NCI-H510A treated with DMSO at 0.1 percent for 48 hours (cell line): ENCODE measurements around the gene GAB2.
"Not testable (repeated sequence)": the region's sequence is repeated elsewhere in the genome, so short reads cannot be mapped to it uniquely, and the experiment has no call there.

Experiments used
- DNase-seq: peaks from one replicate; lab custom pipeline; 2025; lab: John Stamatoyannopoulos, UW

Gene GAB2, protein sequence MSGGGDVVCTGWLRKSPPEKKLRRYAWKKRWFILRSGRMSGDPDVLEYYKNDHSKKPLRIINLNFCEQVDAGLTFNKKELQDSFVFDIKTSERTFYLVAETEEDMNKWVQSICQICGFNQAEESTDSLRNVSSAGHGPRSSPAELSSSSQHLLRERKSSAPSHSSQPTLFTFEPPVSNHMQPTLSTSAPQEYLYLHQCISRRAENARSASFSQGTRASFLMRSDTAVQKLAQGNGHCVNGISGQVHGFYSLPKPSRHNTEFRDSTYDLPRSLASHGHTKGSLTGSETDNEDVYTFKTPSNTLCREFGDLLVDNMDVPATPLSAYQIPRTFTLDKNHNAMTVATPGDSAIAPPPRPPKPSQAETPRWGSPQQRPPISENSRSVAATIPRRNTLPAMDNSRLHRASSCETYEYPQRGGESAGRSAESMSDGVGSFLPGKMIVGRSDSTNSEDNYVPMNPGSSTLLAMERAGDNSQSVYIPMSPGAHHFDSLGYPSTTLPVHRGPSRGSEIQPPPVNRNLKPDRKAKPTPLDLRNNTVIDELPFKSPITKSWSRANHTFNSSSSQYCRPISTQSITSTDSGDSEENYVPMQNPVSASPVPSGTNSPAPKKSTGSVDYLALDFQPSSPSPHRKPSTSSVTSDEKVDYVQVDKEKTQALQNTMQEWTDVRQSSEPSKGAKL

DNA sequence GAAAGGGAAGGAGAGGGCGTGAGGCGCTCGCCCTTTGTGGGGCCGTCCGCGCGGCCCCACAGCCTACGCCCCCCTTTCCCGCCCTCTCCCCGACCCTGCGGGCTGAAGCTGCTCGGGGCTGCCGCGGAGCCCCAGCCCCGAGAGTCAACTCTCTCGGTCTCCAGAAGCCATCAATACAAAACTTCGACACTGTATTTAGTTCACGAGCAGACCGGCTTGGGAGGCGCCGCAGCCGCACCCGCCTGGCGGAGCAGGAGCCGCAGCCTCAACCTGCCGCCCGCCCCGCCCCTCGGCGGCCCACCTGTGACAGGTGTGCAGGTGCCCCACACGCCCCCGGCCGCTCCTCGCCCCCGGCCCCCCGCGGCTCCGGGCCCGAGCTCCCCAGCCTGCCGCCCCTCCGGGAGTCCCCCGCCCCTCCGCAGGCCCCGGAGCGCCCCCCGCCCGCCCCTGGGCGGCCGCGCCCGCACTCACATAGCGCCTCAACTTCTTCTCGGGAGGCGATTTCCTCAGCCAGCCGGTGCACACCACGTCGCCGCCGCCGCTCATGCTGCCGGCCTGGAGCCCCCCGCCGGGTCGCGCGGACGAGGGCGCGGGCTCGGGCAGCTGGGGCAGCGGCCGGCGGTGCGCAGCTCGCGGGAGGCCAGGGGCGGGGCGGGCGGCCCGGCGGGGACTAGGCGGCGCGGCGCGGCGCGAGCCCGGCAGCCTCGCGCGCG lies at the start of gene GAB2:
Gene GAB2 (minus strand): TSS at position 646 of the 713 bp plus-strand sequence. CDS start 100 bp downstream, at position 546.
- DNase-seq: peak; percentile 56

DNA sequence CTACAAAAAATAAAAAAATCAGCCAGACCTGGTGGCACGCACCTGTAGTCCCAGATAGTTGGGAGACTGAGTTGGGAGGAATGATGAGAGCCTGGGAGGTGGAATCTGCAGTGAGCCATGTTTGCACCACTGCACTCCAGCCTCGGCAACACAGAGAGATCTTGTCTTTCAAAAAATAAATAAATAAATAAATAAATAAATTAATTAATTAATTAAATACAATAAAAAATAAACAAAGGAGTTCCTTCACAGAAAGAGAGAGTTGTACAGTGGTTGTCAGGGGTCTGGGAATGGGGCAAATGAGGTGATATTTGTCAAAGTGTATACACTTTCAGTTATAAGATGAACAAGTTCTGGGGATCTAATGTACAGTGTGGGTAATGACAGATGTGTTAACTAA lies 49.8 kb upstream of the GAB2 start:
- no peak for DNase-seq

DNA sequence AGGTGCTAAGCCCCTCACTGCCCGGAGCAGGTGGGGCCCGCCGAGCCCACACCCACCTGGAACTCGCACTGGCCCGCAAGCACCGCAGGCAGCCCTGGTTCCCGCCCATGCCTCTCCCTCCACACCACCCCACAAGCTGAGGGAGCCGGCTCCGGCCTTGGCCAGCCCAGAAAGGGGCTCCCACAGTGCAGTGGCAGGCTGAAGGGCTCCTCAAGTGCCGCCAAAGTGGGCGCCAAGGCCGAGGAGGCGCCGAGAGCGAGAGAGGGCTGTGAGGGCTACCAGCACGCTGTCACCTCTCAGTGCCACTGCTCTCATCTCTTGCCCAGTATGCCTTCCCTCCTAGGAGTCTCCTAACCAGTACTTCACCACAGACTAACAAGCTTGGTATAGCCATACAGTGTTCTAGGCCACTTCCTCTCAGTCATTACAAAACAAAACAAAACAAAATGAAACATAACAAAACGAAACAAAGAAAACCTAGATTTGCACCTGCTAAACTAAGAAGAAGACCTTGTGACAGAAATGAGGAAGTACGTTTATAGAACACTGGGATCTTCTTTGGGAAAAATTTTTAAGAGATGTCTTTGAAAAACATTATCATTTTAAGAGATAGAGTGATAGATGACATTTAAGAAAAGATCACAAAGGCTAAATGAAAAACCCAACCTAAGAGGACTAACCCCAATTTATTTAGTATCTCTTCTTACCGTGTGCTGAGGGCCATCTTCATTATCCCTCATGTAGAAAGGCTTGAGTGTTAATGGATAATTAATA lies 47.7 kb upstream of the GAB2 start:
- DNase-seq: no peak

DNA sequence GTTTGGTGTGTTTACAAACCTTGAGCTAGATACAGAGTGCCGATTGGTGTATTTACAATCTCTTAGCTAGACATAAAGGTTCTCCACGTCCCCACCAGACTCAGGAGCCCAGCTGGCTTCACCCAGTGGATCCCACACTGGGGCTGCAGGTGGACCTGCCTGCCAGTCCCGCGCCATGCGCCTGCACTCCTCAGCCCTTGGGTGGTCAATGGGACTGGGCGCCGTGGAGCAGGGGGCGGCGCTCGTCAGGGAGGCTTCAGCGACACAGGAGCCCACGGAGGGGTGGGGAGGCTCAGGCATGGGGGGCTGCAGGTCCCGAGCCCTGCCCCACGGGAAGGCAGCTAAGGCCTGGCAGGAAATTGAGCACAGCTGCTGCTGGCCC lies 47.2 kb upstream of the GAB2 start:
- not testable (repeated sequence) for DNase-seq

DNA sequence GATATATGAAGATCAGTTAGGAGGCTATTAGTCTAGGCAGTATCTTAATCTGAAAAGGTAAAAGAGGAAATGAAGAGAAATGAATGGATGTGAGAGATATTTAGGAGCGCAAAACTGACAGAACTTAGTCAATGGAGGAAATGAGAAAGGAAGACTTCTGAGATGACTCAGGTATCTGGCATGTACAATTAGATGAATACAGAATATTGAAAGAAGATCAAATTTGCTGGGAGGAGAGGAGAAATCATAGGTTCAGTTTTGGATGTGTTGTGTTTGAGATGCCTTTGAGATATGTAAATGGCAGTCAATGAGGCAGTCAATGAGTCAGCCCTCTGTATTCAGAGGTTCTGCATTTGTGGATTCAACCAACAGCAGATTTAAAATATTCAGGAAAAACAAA lies 42.9 kb upstream of the GAB2 start:
- DNase-seq: no peak

DNA sequence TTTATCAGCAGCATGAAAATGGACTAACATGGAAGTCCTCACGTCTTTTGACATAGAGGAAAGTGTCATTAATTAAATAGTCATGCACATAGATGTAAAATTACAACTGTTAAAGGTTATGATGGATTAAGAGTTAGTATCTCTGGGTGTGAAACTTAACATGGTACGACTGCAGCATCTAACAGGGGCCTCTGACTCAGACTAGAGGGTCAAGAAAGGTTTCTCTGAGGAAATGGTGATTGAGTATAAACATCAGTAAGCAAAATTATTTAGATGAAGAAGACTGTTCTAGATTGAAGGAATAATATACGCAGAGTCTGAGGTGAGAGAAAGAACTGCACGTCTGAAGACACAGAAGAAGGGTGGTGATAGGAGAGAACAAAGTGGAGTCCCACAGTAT lies 42.1 kb upstream of the GAB2 start:
- no peak for DNase-seq

DNA sequence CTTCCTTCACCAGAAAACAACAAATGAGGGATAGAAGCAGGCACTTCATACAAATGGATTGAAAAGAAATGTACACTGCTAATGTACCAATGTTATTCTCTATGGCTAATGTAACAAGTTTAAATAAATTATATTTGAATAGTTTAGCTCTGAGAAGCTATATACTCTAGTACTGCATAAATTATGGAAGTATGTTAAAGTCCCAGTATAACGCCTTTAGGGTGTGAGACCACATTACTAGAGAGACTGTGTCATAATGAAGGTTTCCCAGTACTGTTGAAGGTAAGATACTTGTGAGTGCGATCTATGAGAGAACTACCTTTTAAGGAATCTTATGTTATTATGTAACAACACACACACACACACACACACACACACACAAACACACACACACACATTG lies 39.8 kb upstream of the GAB2 start:
- no peak for DNase-seq

DNA sequence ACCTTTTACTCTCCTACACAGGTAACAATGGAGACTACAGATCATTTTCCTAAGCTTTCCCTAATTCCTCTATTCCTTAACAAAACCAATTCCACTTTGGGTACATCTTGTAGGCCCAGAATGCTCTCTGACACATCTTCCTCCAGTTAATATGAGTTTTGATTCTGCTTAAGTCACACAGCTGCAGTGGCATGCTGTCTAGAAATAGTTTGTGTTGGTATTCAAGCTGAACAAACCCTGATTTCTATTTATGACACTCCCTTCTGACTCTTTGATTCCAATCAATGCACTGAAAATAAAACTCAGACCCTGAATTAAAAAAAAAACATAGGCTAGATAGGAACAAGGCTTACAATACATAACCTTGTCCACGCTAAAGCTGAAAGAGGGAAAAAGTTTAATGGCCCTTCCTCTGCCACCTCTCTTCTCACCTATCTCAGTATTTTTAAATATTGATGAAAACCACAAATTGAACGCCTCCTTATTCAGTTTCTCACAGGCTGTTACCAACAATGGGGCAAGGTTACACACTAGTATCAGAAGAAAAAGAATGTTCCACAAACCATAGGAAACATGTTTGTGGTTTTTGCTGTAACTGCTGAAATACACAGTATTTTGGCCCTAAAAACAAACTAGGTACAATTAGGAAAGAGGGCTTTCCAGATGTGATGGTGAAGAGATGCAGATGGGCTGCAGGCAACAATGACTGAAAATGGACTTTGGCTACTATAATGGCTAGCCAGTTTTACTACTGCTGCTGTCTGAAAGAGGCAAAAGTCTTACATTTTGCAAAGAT lies 35.7 kb upstream of the GAB2 start:
- DNase-seq: no peak

DNA sequence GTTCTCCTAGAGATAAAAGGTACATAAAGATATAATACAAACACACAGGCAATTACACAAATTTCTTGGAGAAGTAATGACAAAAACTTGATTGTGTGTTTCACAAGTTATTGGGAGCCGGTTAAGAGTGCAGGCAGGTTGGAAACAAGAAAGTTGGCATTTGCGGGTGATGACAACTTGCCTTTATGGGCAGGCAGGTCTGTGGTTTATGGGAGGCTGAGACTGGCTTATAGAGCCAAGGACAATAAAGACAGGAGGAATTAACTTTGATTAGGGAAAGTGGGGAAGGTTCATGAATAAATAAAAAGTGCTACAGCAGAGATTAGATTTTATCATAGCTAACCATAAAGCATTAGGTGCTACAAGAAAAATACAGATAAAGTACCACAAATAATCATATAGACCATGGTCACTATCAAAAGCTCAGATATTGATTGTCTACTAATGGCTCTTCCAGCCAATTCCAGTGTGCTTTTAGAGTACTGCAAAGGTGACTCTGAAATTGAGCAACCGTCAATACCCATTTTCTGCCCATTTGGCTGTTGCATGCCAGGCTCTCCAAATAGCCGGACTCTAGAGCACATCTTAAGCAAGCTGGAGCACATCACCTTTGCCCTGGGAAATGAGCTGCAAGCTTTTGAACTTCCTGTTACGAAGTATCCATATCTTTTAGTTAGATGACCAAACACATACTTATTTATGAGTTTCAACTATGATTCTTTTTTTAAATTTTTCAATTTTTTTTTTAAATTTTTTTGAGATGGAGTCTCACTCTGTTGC lies 33.9 kb upstream of the GAB2 start:
- no peak for DNase-seq

DNA sequence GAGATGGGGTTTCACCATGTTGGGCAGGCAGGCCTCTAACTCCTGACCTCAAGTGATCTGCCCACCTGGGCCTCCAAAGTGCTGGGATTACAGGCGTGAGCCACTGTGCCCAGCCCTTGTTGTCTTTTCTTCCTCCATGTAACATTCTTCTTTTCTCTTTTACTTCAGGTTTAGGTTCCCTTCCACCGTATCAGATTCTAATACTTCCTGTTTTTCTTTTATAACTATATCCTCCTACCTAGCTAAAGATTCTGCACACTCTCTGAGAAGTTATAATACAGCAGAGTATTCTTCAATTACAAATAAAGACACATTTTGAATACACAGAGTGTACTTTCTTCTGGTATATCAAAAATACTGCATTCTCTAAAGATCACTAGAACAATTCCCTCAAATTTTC lies 33.2 kb upstream of the GAB2 start:
- DNase-seq: no peak

DNA sequence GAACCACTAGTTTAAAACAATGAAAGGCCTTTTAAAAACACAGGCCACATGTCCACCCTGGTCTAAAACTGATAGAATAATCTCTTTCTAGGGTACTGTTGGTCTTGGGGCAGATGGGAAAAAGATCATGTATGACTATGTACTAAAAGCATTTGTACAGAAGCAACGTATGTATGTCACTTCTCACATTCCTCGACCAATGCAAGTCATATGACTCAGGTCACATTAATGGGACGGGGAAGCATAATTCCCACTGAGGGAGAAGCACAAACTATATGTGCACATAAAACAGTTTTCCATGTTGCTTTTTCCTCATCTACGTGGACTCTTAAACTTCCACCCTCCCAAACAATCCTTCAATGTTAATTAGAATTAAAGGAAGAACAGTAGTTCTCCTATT lies 32.2 kb upstream of the GAB2 start:
- DNase-seq: no peak

DNA sequence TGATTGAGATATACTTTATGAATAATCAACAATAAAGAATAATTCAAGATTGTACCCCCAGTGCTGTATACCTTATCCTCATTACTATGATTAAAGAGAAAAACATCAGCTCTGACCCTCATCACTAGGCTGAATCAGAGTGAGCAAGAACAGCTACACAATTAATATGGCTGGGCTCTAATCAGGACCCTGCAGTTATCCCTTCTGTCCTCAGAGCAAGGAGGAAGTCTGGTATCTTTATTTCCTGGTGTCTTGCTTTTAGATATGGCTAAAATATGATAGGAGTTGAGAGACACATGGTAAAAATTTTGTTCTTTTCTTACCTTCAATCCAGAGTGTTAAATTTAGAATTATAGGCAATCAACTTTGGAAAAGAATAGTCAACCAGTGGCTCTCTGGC lies 28.6 kb upstream of the GAB2 start:
- DNase-seq: no peak

DNA sequence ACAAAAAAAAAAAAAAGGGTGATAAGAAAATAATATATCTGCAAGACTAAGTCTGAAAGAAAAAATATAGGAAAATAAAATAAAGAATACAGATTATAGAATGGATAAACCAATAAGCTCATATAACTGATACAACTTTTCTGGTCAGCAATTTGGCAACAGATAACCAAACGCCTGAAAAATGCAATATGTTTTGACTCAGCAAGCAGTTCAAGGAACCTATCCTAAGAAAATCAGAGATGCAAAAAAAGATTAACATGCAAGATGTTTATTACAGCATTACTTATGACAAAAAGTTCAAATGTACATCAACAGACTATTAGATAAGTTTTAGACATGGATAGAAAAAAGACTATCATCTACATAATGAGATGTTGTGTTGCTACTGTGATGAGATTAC lies 27.1 kb upstream of the GAB2 start:
- DNase-seq: no peak

DNA sequence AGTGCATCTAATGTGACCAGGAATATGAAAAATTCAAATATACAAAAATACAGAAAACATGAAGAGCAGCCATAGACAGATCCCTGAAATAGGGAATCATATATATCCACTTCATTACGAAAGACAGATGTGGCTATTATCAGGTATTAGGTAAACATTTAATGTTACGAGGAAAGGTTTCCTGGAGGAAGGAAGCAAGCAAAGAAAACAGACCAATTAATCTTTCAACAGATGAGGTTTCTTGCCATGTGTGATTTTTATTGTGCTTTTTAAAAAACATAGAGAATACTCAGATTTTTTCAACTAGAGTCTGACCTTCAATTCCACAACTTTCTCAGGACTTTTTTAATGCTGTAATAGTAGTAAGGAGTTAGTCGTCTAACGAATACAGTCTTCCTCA lies 24.3 kb upstream of the GAB2 start:
- DNase-seq: no peak

DNA sequence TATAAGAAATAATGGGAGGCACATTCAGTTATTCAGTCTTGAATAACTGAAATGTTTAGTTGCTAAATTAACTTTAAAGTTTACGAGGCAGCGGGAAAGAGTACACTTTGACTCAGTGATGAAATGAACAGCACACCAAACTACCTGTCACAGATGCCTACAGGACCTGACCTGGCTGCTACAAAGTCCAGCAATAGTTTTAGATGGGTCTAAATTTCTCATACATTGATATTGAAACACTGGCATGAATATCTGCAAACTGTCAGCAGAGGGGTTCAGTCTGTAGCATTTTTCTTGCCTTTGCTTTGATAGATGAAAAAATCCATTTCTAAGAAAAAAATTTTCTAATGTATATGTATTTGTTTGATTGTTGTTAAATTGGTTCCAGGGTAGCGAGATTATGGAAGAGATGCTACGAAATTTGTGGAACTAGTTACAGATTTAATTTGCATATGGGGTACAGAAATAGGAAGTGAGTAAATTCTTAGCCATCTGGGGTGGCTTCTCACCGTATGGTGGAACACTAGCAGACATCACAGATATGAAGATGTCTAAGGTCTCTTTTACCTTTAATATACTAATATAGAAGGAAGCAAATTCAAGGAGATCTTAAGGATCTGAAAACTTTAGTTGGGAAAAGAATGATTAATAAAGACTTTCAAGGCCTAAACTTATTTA lies 20.8 kb upstream of the GAB2 start:
- DNase-seq: no peak

DNA sequence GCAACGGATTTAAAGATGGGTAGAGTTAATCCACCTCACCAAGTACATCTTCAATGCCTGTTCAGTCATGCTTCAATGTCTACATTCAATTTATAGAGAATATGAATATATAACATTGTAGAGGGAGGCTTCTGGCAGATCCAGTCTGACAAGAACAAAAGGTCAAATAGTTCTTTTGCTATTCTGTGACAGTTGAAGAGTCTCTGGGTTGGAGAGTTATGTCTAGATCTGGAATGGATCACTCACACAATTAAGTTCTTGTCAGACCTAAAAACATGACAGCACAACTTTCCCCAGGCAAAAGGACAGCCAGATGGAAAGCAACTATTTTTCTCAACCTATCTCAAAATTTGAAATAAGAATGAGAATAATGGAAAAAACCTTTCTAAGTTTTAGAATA lies 15.3 kb upstream of the GAB2 start:
- DNase-seq: no peak

DNA sequence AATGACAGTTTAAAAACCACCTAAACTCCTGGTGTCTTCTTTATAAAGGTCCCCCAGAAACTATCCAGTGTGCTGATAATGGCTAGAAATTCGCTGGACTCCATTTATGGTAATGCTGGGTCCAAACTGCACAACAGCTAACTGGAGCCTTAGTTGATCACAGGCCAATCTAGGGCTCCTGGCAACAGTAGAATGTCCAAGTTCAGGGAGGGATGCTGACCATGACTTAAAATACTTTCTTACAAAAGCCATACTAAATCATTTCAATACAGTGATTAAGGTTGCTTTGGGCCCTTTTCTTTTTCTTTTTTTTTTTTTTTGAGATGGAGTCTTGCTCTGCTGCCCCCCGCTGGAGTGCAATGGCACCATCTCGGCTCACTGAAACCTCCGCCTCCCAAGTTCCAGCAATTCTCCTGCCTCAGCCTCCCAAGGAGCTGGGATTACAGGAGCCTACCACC lies 14.5 kb upstream of the GAB2 start:
- DNase-seq: no peak

DNA sequence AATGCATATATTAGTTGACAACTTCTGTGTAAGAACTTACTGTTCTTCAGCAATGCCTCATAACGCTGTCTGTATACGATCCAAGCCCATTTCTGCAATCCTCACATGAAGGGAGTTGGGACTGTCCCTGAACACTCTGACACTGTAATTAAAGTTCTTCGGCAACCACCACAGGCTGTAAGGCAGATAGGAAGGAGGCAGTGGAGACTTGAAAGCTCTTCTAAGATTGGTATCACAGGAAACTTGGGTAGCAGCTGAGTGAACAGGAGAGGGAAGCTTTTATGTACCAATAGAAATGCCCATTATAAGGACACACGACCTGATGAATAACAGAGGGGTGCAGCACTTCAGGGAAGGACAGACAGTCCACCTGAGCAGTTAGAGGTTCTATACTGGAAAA lies 12.0 kb upstream of the GAB2 start:
- no peak for DNase-seq

DNA sequence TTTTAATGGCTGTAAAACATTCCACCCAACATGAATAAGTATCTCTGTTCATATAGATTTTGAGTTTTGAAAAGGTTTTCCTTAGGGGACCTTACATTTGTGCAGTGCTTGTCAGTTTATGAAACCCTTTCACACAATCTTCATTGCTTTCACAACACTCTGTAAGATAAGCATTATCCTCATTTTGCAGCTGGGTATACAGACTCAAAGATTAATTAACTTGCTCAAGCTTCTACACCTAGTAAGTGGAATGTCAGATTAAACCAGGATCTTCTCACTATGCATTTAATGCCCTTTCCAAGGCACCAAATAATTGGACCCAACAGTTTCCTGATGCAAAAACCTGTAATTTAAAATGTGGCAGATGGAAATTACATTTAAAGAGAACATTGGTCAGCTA lies 11.6 kb upstream of the GAB2 start:
- DNase-seq: no peak

DNA sequence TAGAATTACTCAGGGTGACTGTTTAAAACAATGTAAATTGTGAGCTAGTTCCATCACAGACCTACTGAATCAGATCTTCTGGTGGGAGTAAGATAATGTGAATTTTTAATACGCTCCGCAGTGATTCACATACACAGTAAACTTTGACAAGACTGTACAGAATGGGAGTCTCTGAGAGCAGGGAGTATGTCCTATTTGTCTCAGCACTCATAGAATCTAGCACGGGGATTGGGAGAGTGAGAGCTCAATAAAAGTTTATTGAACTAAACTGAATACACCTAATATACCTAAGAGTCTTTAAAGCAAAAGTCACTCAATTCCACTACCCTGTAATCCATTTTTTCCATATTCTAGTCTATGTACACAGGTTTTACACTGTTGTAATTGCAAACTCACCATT lies 11.2 kb upstream of the GAB2 start:
- no peak for DNase-seq
